Measurements from ENCODE around the gene MEN1. TPM values are rescaled to one million over a fixed set of nuclear protein-coding genes. Genes with fewer than 3 reads are reported as not detected.
"Not testable (repeated sequence)": the region's sequence is repeated elsewhere in the genome, so short reads cannot be mapped to it uniquely, and the experiment has no call there.

The MEN1 gene
- total and polyA plus RNA-seq, 2 donors: 11.3 to 17.4 TPM

DNA sequence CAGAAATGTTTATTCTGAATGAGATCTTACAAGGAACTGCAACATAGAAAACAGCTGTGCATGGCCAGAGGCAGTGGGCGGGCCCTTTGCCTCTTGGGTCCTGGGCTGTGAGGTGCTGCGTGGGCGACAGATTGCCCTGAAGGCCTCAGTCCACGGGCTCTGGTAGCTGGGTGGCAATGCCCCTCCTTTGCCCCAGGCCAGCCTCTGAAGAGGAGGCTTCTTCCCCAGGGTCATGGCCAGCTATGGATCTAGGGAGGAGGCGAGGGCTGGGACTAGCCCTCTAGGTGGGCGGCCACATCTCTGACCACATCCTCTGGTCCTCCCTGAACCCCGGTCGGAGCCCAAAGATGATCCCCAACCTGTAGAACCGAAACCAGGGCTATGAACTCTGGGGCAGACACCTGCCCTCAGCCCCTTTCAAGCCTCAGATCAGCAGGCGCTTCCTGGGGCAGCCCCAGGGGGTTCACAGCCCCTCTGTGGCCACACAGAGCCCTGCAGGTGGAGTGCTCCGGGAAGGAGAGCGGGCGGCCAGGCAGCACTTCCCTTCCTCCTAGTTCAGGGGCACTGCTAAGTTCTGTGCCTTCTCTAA lies 40.7 kb upstream of the MEN1 start:
- DNase-seq (ENCODE audit: extremely low spot score): no peak
- Histone ChIP-seq H3K27ac (ENCODE audit: low read depth) (peak overlapping the region; percentile 58), H3K36me3 (ENCODE audit: insufficient read depth) (no peaks in the 10 kb centered on the region), H3K4me3 (ENCODE audit: low read depth, low read length) (no peak overlapping the region), H3K4me1 (ENCODE audit: insufficient read depth) (no peaks in the 10 kb centered on the region)
- 51% methylated on average over 13 of the region's 13 CpGs for WGBS

DNA sequence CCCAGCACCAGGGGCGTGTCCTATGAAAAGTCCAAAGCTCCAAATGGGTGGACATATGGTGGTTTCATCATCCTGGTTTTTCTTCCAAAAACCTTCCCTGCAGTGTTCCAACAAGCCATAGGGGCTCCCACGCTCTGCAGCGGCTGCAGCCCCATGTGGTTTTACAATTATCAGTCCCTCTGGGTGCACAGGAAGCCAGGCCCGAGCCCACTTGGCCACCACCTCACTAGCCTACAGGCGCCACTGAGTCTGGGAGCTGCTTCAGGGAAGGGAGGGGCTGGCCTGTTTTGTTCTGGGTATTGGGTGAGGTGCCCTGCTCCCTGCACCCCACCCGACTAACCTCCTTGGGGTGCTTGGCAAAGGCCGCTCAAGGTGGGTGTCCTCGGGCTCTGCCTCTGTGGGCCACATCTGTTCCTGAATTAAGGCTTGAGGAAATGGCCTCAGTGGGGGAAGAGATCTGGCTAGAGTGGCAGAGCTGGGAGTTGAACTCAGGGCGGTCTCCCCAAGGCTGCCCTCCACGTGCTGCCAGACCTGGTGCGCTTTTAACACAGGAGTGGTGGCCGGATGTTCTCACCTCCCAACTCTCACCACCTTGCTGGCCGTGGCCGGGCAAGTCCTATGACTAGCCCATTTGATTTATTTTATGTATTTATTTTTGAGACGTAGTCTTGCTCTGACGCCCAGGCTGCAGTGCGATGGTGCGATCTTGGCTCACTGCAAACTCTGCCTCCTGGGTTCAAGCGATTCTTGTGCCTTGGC lies 39.4 kb upstream of the MEN1 start:
- H3K4me1 ChIP-seq (ENCODE audit: insufficient read depth): no peaks in the 10 kb centered on the region
- WGBS: 71% methylated on average over 19 of the region's 19 CpGs
- H3K27ac ChIP-seq (ENCODE audit: low read depth): no peak overlapping the region

DNA sequence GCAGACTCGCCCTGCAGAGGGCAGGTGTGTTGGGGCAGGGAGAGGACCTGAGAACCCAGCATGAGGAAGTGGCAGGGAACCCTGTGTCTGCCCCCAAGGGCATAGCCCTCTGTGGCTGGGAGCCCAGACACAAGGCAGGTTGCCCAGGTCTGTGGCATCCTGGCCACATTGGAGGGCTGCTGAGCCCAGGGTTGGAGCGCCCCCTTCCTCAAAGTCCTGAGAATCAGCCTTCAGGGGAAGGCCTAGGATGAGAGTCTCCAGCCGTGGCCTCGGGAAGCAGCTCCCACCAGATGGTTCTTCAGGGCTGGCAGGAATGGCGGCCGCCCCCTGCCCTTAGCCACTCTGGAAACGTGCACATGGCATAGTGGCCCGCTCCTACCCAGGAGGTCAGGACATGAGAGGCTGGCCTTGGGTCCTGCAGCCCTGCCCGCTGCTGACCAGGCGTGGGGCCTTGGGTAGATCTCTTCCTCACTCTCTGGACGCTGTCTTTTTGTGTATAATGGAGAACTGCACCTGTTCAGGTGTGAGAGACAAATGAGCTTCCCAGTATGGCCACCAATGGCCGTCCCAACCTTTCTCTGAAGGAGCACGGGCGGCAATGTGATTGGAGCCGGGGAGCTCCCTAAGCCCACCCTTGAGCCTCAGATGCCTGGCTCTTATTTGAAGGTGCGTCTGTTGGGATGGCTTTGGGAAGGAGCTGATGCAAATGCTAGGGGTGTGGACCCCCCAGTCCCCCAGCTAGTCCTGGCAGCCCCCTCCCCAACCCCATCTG lies 38.7 kb upstream of the MEN1 start:
- Histone ChIP-seq H3K27ac (ENCODE audit: low read depth) (no peak overlapping the region), H3K4me1 (ENCODE audit: insufficient read depth) (no peaks in the 10 kb centered on the region), H3K4me3 (ENCODE audit: low read depth, low read length) (no peak overlapping the region), H3K36me3 (ENCODE audit: insufficient read depth) (no peaks in the 10 kb centered on the region)
- DNase-seq (ENCODE audit: extremely low spot score): no peak
- 81% methylated on average over 16 of the region's 16 CpGs for WGBS

More for the DNA sequence above, 39.4 kb upstream of the MEN1 start:
- Histone ChIP-seq H3K36me3 (ENCODE audit: insufficient read depth) (no peaks in the 10 kb centered on the region), H3K4me3 (ENCODE audit: low read depth, low read length) (no peak overlapping the region)
- no peak for DNase-seq (ENCODE audit: extremely low spot score)

GRCh38 chr11:64848214-64848825 lies 38.0 kb upstream of the MEN1 start:
- 77% methylated on average over 6 of the region's 6 CpGs for WGBS
- no peak overlapping the region for H3K4me3 ChIP-seq (ENCODE audit: low read depth, low read length)
- no peak overlapping the region for H3K27ac ChIP-seq (ENCODE audit: low read depth)
- DNase-seq (ENCODE audit: extremely low spot score): no peak
- no peaks in the 10 kb centered on the region for H3K4me1 ChIP-seq (ENCODE audit: insufficient read depth)
- H3K36me3 ChIP-seq (ENCODE audit: insufficient read depth): no peaks in the 10 kb centered on the region

DNA sequence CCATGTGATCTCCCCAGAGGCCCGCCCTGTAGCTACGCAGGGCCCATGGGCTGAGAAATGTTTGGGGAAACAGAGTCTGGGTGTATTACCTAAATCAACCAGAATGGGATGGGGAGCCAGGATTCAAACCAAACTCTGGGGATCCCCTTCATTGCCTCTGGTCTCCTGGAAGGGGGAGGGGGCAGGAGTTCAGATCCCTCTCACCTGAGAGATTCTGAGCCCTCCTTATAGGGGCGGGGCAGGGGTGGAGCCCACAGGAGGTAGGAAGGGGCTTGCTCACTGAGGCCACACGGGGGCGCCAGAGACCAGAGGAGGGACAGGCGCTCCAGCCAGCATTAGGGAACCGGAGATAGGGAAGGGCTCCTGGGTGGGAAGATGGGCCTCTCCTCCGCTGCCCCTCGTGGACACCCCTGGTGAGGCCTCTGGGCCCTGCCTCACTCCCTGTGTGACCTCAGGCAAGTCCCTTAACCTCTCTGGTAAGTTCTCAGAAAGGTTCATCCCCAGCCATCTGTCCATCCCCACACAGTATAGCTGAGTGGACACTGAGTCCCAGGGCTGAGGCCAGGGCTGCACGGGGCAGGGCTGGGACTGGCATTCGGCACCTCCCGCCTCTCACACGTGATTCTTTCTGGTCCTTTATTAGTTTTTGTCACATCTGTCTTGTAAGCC lies 36.8 kb upstream of the MEN1 start:
- Histone ChIP-seq H3K4me1 (ENCODE audit: insufficient read depth) (no peaks in the 10 kb centered on the region), H3K4me3 (ENCODE audit: low read depth, low read length) (no peak overlapping the region), H3K27ac (ENCODE audit: low read depth) (no peak overlapping the region), H3K36me3 (ENCODE audit: insufficient read depth) (no peaks in the 10 kb centered on the region)
- DNase-seq (ENCODE audit: extremely low spot score): peak; percentile 79
- 26% methylated on average over 13 of the region's 13 CpGs for WGBS

DNA sequence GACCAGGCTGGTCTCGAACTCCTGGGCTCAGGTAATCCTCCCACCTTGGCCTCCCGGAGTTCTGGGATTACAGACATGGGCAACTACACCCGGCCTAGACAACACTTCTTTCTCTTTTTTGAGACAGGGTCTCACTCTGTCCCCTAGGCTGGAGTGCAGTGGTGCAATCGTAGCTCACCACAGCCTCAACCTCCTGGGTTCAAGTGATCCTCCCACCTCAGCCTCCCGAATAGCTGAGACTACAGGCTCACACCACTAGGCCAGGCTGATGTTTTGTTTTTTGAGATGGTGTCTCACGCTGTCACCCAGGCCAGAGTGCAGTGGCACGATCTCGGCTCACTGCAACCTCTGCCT lies 35.4 kb upstream of the MEN1 start:
- H3K4me1 ChIP-seq (ENCODE audit: insufficient read depth); H3K4me3 ChIP-seq (ENCODE audit: low read depth, low read length); DNase-seq (ENCODE audit: extremely low spot score); H3K27ac ChIP-seq (ENCODE audit: low read depth); H3K36me3 ChIP-seq (ENCODE audit: insufficient read depth): not testable (repeated sequence)
- WGBS: 91% methylated on average over 8 of the region's 8 CpGs

DNA sequence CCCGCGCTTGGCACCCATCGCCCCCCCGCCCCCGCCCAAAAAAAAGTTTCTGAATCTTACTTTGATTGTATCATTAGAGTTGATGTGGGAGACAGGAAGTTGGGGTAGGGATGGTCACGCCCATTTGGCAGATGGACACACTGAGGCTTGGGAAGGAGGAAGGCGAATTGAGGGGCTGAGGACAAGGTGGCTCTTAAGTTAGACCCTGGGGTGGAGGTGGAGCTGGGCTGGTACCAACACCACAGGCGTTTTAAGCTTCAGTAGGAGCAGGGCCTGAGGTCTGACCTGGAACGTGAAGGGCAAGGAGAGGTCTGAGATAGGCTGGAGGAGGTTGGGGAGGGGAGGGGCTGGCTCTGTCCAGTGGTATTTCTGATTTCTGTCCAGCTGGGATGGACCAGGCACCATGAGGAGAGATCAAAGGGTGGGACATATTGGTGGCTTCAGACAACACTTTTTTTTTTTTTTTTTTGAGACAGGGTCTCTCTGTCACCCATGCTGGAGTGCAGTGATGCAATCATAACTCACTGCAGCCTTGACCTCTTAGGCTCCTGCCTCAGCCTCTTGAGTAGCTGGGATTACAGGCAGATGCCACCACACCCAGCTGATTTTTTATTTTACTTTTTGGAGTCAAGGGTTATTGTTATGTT lies 34.9 kb upstream of the MEN1 start:
- Histone ChIP-seq H3K4me3 (ENCODE audit: low read depth, low read length) (peak overlapping the region; percentile 35), H3K27ac (ENCODE audit: low read depth) (no peak overlapping the region)

DNA sequence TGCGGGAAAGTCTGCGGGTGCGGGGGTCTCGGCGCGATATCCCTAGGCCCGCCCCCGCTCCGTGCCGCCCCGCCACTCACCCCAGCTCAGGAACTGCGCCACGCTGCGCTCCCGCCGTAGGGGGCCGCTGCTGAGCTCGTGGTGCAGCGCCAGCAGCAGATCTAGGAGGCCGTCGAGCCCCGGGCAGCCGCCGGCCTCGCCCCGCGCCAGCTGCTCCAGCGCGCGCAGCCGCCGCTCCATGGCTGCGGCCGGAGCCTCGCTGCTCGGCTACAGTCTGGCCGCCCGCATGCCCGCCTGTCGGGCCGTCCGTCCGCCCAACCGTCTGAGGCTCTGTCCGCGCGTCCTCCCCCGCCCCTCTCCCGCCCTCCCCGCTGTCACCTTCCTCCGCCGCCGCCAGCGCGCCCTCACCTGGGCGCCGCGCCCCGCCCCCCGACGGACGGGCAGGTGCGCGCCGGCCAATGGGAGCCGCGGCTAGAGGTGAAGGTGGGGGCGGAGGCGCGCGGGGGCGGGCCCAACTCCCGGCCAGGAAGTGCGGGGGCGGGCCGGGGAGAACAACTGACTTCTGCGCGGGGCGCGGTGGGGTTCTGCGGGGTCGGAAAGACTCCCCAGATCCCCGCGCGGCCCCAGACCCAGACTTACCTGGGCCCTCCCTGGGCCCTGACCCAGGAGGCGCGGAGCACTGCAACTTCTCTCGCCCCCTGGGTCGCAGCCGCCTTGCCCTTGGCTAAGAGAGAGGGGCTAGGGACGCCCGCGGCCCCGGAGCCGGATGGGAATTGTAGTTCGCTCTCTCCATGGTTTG lies 34.2 kb upstream of the MEN1 start, which contains the start of gene CDC42BPG:
CDC42BPG (minus strand) TSS at position 324 of the 799 bp plus-strand sequence; CDS start at position 240, 84 bp downstream.
- Histone ChIP-seq H3K27ac (ENCODE audit: low read depth) (peak within 1 kb of the TSS; percentile 70), H3K4me1 (ENCODE audit: insufficient read depth) (no peaks in the 10 kb centered on the region), H3K4me3 (ENCODE audit: low read depth, low read length) (peak within 1 kb of the TSS; percentile 35), H3K36me3 (ENCODE audit: insufficient read depth) (no peaks in the 10 kb centered on the region)
- WGBS: 2% methylated on average over 96 of the region's 96 CpGs
- DNase-seq (ENCODE audit: extremely low spot score): no peak

More for the DNA sequence above, 34.9 kb upstream of the MEN1 start:
- WGBS: 24% methylated on average over 9 of the region's 9 CpGs
- DNase-seq (ENCODE audit: extremely low spot score): no peak
- H3K36me3 ChIP-seq (ENCODE audit: insufficient read depth): no peaks in the 10 kb centered on the region
- no peaks in the 10 kb centered on the region for H3K4me1 ChIP-seq (ENCODE audit: insufficient read depth)

DNA sequence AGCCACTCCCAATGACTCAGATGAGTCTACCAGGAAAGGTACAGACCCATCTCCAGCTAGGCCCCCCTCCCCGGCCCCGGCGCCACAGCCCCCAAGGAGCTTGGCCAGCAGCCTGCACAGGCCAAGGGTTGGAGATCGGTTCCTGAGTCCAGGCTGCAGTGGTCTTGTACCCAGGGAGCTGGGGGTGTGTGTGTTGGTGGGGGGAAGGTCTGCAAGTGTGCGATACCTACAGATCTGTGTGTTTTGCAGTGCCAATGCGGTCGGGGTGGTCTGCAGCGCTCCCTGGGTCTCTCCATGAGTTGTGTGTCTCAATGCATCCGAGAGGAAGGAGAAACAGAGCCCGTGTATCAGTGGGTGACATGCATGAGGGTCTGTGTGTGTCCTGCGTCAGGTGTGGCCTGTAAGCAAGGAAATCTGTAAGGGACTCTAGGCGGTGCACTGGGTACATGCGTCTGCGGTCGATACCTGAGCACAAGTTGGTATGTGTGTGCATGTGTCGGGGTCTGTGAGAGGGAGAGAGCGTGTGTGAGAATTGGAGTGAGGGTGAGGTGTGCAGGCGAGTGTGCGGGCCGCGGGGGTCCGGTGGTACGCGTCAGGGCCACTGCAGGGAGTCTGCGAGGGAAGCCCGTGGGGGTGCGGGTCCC lies 33.5 kb upstream of the MEN1 start:
- peak overlapping the region; percentile 70 for H3K27ac ChIP-seq (ENCODE audit: low read depth)
- WGBS: 57% methylated on average over 27 of the region's 27 CpGs
- H3K4me3 ChIP-seq (ENCODE audit: low read depth, low read length): peak overlapping the region; percentile 35
- H3K4me1 ChIP-seq (ENCODE audit: insufficient read depth): no peaks in the 10 kb centered on the region
- DNase-seq (ENCODE audit: extremely low spot score): no peak
- H3K36me3 ChIP-seq (ENCODE audit: insufficient read depth): no peaks in the 10 kb centered on the region

- H3K4me1 ChIP-seq (ENCODE audit: insufficient read depth): no peaks in the 10 kb centered on the region
- H3K36me3 ChIP-seq (ENCODE audit: insufficient read depth): no peaks in the 10 kb centered on the region
- 82% methylated on average over 19 of the region's 19 CpGs for WGBS
- peak overlapping the region; percentile 51 for H3K27ac ChIP-seq (ENCODE audit: low read depth)
- H3K4me3 ChIP-seq (ENCODE audit: low read depth, low read length): no peak overlapping the region
- peak; percentile 63 for DNase-seq (ENCODE audit: extremely low spot score)
Measured at GRCh38 chr11:64842851-64843685, 32.7 kb upstream of the MEN1 start.

DNA sequence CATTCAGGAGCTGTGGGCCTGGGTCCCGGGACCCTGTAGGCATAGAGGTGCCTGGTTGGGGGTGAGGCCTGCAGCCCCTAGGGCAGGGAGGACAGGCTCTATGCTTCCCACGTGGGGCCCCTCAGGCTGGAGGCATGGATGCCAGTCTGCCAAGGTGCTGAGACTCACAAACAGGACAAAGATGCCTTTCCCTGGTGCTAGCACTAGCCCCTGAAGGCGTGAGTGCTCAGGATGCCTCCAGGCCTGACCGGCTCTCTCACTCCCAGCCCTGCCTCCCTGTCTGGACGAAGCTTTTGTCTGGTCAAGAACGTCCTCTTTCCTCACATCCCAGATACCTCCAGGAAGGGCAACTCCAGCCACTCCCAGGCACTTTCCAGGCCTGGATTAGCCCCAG lies 32.0 kb upstream of the MEN1 start:
- WGBS: 79% methylated on average over 6 of the region's 6 CpGs
- Histone ChIP-seq H3K27ac (ENCODE audit: low read depth) (peak overlapping the region; percentile 51), H3K4me1 (ENCODE audit: insufficient read depth) (no peaks in the 10 kb centered on the region), H3K36me3 (ENCODE audit: insufficient read depth) (no peaks in the 10 kb centered on the region), H3K4me3 (ENCODE audit: low read depth, low read length) (no peak overlapping the region)
- DNase-seq (ENCODE audit: extremely low spot score): no peak
